H1 (cell line): ENCODE results near the gene CBR3. TPM values are rescaled to one million over a fixed set of nuclear protein-coding genes. Genes with fewer than 3 reads are reported as not detected.

ENCODE experiments used
- RFX5 ChIP-seq: IDR thresholded peaks from 2 replicates; pipeline ENCODE4 v1.6.1; 2011; ENCODE audit warnings: low read depth, low read length, improper control_type of control experiment, borderline replicate concordance
- SIRT6 ChIP-seq: IDR thresholded peaks from one replicate; pipeline ENCODE4 v1.7.1; 2012; ENCODE audit warnings: low read length, inconsistent platforms
- SP1 ChIP-seq: IDR thresholded peaks from 2 replicates; pipeline ENCODE4 v1.6.1; 2011; ENCODE audit warnings: low read depth, low read length
- YY1 ChIP-seq: IDR thresholded peaks from 2 replicates; pipeline ENCODE4 v1.6.1; 2011; ENCODE audit warnings: low read depth, mild to moderate bottlenecking, low read length
- polyA plus RNA-seq, 7 experiments: library from polyadenylated mRNA; depleted of rRNA in 3 of 7; stranded (reverse) in 5 of 7; unstranded in 2 of 7; fragments of >200 nt in 5 of 7; fragments of 200-250 nt in 2 of 7; gene quantifications; 1 replicate in 5 of 7; 2 replicates in 1 of 7; 4 replicates in 1 of 7; pipeline versions ENCODE4 v1.2.1 to v1.2.3, GENCODE V29; 2011 to 2013; ENCODE audit warnings: missing spikeins in 2 of 7, mixed read lengths in 2 of 7
- total RNA-seq: library from RNA; stranded (reverse); fragmentation: NEBNext Ultra II Directional; extraction: Animal tissue kit (Norgen Biotek cat#: 25700); gene quantifications from 2 replicates; pipeline ENCODE4 v1.2.1, GENCODE V29; 2021

The CBR3 gene
- total and polyA plus RNA-seq, 2 of the 8 experiments (the other 6 are each of a cell fraction or from before 2014, with no cell fraction given) = 1.2 to 4.3 TPM

DNA sequence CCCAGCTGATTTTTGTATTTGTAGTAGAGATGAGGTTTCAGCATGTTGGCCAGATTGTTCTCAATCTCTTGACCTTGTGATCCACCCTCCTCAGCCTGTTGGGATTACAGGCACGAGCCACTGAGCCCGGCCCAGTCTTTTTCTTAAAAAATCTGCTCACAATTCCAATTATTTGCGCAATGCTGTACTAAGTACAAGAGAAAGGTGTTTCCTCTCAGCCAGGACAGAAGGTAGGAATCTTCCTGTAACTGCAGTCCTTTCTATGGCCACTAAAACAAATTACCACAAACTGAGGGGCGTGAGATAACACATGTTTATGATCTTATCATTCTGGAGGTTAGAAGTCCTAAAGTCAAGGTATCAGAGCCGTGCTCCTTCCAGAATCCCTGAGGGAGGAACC, 6.9 kb upstream of the CBR3 start (continued):
- TF ChIP-seq SIRT6 (no peak), YY1 (no peak), RFX5 (no peak), SP1 (no peak)
- TF ChIP-seq, all 59 proteins: peak for 0
